C4-2B (cell line): Measurements from ENCODE around the gene COPG2.

ENCODE experiments used
- H3K27ac ChIP-seq: fragments of 450-650 bp; 2 replicates; pipeline ENCODE4 v1.5.1; 2017
- ZFX ChIP-seq: fragments of 450-650 bp; IDR thresholded peaks from 2 replicates; pipeline ENCODE4 v1.6.1; 2017
- TF ChIP-seq, protein P1 (sequence below): fragments of 450-650 bp; conservative IDR thresholded peaks from 2 replicates; pipeline ENCODE4 v1.5.1; 2017; ENCODE audit warnings: mild to moderate bottlenecking

Gene COPG2

GRCh38 chr7:130672146-130672545 lies 3.6 kb upstream of the COPG2 start:
- no peak overlapping the region for H3K27ac ChIP-seq
- TF ChIP-seq, protein P1, sequence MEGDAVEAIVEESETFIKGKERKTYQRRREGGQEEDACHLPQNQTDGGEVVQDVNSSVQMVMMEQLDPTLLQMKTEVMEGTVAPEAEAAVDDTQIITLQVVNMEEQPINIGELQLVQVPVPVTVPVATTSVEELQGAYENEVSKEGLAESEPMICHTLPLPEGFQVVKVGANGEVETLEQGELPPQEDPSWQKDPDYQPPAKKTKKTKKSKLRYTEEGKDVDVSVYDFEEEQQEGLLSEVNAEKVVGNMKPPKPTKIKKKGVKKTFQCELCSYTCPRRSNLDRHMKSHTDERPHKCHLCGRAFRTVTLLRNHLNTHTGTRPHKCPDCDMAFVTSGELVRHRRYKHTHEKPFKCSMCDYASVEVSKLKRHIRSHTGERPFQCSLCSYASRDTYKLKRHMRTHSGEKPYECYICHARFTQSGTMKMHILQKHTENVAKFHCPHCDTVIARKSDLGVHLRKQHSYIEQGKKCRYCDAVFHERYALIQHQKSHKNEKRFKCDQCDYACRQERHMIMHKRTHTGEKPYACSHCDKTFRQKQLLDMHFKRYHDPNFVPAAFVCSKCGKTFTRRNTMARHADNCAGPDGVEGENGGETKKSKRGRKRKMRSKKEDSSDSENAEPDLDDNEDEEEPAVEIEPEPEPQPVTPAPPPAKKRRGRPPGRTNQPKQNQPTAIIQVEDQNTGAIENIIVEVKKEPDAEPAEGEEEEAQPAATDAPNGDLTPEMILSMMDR: no peak
- TF ChIP-seq ZFX: no peak

DNA sequence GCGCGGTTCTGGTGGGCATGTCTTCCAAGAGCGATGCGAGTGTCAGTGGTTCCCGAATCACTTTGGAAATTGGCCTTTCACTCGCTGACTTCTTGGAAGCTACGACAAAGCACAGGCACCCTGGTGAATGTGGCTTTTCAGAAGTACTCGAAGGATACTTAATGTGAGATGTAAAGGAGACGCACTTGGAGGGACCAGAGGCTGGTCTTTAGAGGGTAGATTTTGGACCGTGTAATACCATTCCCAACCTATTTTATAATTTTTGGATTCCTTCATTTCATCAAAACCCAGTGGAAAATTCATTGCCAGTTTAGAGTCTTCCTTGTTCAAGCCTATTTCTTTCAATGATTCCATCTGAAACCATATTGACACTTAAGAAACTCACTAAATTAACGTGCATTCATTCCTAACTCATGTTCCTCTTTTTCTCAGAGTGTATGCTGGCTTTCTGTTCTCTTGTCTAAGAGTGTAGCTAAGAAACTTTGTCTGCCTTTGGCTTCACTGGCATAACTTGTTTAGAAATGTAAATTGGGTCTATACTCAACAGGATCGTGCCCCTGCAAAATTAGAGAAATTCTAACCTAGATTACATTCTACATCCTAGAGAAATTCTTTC lies 645 bp upstream of the COPG2 start:
- TF ChIP-seq, protein P1: no peak
- TF ChIP-seq ZFX: no peak
- H3K27ac ChIP-seq: peak overlapping the region; percentile 69

DNA sequence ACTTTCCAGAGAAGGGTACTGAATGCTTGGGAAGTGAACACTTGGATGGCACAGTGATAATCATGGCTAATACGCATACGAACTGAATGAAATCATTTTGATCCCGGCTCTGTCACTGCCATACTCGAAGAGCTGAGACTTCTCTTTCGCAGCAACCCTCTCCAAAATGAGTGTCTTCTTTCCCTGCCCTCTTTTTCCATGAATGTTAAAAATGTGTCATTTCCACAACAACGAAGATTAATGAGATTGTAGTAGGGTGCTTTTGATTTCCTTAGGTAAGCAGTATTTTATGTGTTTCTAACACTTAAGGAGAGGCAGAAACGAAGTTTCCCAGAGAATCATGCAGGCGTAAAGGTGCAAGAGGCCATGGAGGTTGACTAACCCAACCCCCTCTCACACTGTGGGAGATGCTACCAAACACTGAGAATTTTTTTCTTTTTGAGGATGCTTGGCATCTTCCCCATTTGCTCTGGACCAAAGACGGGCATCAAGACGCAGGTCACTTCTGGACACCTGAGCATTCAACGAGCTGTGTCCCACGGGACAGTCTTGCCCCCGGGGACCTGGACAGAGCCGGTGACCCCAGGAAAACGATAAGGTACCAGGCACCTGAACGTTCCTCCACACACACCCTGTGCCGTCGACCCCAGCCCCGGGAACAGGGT lies 823 bp downstream of the COPG2 start:
- peak overlapping the region; percentile 69 for H3K27ac ChIP-seq
- TF ChIP-seq, protein P1: no peak
- no peak for TF ChIP-seq ZFX

- H3K27ac ChIP-seq: no peak overlapping the region
- no peak for TF ChIP-seq ZFX
- TF ChIP-seq, protein P1: no peak
Observed at GRCh38 chr7:130662426-130662825, 6.1 kb downstream of the COPG2 start.

DNA sequence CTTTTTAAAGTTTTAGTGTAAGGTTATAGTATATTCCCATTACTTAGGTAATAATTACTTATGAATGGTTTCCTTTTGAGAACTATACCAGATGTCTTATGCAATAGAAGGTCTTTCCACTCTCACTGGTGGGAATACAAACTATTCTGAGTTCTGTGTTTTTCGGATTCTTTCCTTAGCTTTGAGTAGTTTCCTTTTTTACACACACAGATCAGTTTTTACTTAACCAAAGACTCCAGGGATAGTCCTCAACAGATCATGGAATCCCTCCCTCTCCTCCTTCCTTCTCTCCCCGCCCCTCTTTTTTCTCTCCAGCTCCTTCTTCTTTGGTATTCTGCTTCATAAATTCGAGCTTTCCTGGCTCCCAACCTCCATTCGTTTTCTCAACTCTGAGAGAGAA lies 13.3 kb downstream of the COPG2 start:
- no peak overlapping the region for H3K27ac ChIP-seq
- no peak for TF ChIP-seq ZFX

- no peak overlapping the region for H3K27ac ChIP-seq
- TF ChIP-seq, protein P1: no peak
- no peak for TF ChIP-seq ZFX
Observed at GRCh38 chr7:130654850-130655249, 13.7 kb downstream of the COPG2 start.

GRCh38 chr7:130650611-130651120 lies 17.9 kb downstream of the COPG2 start:
- TF ChIP-seq, protein P1: no peak
- H3K27ac ChIP-seq: no peak overlapping the region
